Neural cell (in vitro differentiated cells): ENCODE results near the gene ENOX1. TPM values are rescaled to one million over a fixed set of nuclear protein-coding genes. Genes with fewer than 3 reads are reported as not detected.

Source experiments
- H2AFZ ChIP-seq: fragments of 200-600, 300-800 bp; sonication (generic), shearing (Covaris generic); 2 replicates; pipeline ENCODE4 v1.6.0; 2014; ENCODE audit warnings: low read depth, mild to moderate bottlenecking, antibody characterized with exemption, low read length, moderate library complexity
- H3F3A ChIP-seq: fragments of 200-600 bp; shearing (Covaris generic); 2 replicates; pipeline ENCODE4 v1.6.1; 2016; ENCODE audit warnings: mild to moderate bottlenecking, moderate library complexity, mixed read lengths, antibody characterized with exemption, low read length; ENCODE audit not compliant: insufficient read depth, poor library complexity, severe bottlenecking
- H3K27ac ChIP-seq: fragments of 200-600, 300-800 bp; sonication (generic), shearing (Covaris generic); 2 replicates; pipeline ENCODE4 v1.5.1; 2014; ENCODE audit warnings: mild to moderate bottlenecking, low read length, moderate library complexity
- H3K27me3 ChIP-seq: fragments of 300-800, 200-600 bp; sonication (generic), shearing (Covaris generic); 2 replicates; pipeline ENCODE4 v1.6.0; 2014; ENCODE audit warnings: mild to moderate bottlenecking, low read depth, low read length, moderate library complexity; ENCODE audit not compliant: insufficient read depth
- H3K36me3 ChIP-seq: fragments of 300-800, 200-600 bp; sonication (generic), shearing (Covaris generic); 2 replicates; pipeline ENCODE4 v1.5.1; 2014; ENCODE audit warnings: mild to moderate bottlenecking, antibody characterized with exemption, low read length, moderate library complexity; ENCODE audit not compliant: insufficient read depth
- H3K4me2 ChIP-seq: fragments of 300-800, 200-600 bp; sonication (generic), shearing (Covaris generic); 2 replicates; pipeline ENCODE4 v1.6.0; 2014; ENCODE audit warnings: mild to moderate bottlenecking, low read length
- H3K4me3 ChIP-seq: fragments of 300-800, 200-600 bp; sonication (generic), shearing (Covaris generic); 2 replicates; pipeline ENCODE4 v1.5.1; 2014; ENCODE audit warnings: mild to moderate bottlenecking, low read length, moderate library complexity
- H3K79me2 ChIP-seq: fragments of 200-600 bp; shearing (Covaris generic); replicated peaks from 2 replicates; pipeline ENCODE4 v1.6.0; 2014; ENCODE audit warnings: mild to moderate bottlenecking, low read length, moderate library complexity; ENCODE audit not compliant: insufficient read depth
- H3K9ac ChIP-seq: fragments of 300-800, 200-600 bp; sonication (generic), shearing (Covaris generic); 2 replicates; pipeline ENCODE4 v1.6.1; 2016; ENCODE audit warnings: mild to moderate bottlenecking, low read length, mixed read lengths
- H3K9me2 ChIP-seq: fragments of 200-600 bp; shearing (Covaris generic); 2 replicates; pipeline ENCODE4 v1.6.1; 2016; ENCODE audit warnings: mild to moderate bottlenecking, low read length, mixed read lengths; ENCODE audit not compliant: insufficient read depth
- H3K9me3 ChIP-seq: fragments of 200-600, 300-800 bp; sonication (generic), shearing (Covaris generic); 2 replicates; pipeline ENCODE4 v1.6.1; 2016; ENCODE audit warnings: mild to moderate bottlenecking, mixed run types, low read length, moderate library complexity, mixed read lengths
- H4K20me1 ChIP-seq: fragments of 200-600 bp; shearing (Covaris generic); 2 replicates; pipeline ENCODE4 v1.6.1; 2016; ENCODE audit warnings: mild to moderate bottlenecking, mixed run types; ENCODE audit not compliant: insufficient read depth
- CTCF ChIP-seq: fragments of 450-650 bp; IDR thresholded peaks from 2 replicates; pipeline ENCODE4 v1.5.1; 2014; ENCODE audit warnings: antibody characterized with exemption, mild to moderate bottlenecking, moderate library complexity; ENCODE audit not compliant: poor library complexity, severe bottlenecking
- EP300 ChIP-seq: fragments of 450-650 bp; conservative IDR thresholded peaks from 2 replicates; pipeline ENCODE4 v1.6.1; 2014; ENCODE audit warnings: antibody characterized with exemption, mild to moderate bottlenecking, moderate library complexity; ENCODE audit not compliant: poor library complexity, severe bottlenecking
- EZH2 ChIP-seq: fragments of 200-600, 300-800 bp; shearing (Covaris generic), sonication (generic); IDR thresholded peaks from 2 replicates; pipeline ENCODE4 v1.6.1; 2014; ENCODE audit warnings: antibody characterized with exemption, low read length, borderline replicate concordance, mild to moderate bottlenecking; ENCODE audit not compliant: insufficient read depth, poor library complexity, severe bottlenecking
- MXI1 ChIP-seq: fragments of 450-650 bp; conservative IDR thresholded peaks from 2 replicates; pipeline ENCODE4 v1.6.1; 2014; ENCODE audit warnings: antibody characterized with exemption, mild to moderate bottlenecking; ENCODE audit not compliant: poor library complexity, severe bottlenecking
- POLR2AphosphoS5 ChIP-seq: IDR thresholded peaks from 2 replicates; pipeline ENCODE4 v1.6.1; 2012
- RAD21 ChIP-seq: fragments of 450-650 bp; conservative IDR thresholded peaks from 2 replicates; pipeline ENCODE4 v1.6.1; 2014; ENCODE audit warnings: antibody characterized with exemption, mild to moderate bottlenecking, moderate library complexity
- REST ChIP-seq: IDR thresholded peaks from 2 replicates; pipeline ENCODE4 v1.6.1; 2012; ENCODE audit warnings: borderline replicate concordance
- SMC3 ChIP-seq: fragments of 450-650 bp; conservative IDR thresholded peaks from 2 replicates; pipeline ENCODE4 v1.6.1; 2014; ENCODE audit warnings: antibody characterized with exemption, mild to moderate bottlenecking, moderate library complexity; ENCODE audit not compliant: poor library complexity
- TAF1 ChIP-seq: IDR thresholded peaks from 2 replicates; pipeline ENCODE4 v1.6.1; 2012; ENCODE audit warnings: low read depth
- polyA plus RNA-seq: library from polyadenylated mRNA; depleted of rRNA; stranded (reverse); fragments of >200 nt; gene quantifications from 2 replicates; pipeline ENCODE4 v1.2.3, GENCODE V29; 2014

ENOX1 gene
- polyA plus RNA-seq, 1 donor from 2014 or later, result 42.6 TPM

GRCh38 chr13:43580280-43580679 lies 206.5 kb downstream of the ENOX1 start:
- H2AFZ ChIP-seq, result no peak overlapping the region
- no peaks in the 10 kb centered on the region for H4K20me1 ChIP-seq
- no peak overlapping the region for H3K4me2 ChIP-seq
- no peak overlapping the region for H3K27ac ChIP-seq
- no peak overlapping the region for H3K9ac ChIP-seq
- H3K4me3 ChIP-seq, result no peak overlapping the region
- no peaks in the 10 kb centered on the region for H3K9me3 ChIP-seq
- peaks cover 6% of the 10 kb centered on the region for H3K79me2 ChIP-seq
- TF ChIP-seq RAD21, result no peak
- TF ChIP-seq SMC3, result no peak
- TF ChIP-seq MXI1, result no peak
- no peak for TF ChIP-seq REST
- TF ChIP-seq EZH2, result no peak
- no peak for TF ChIP-seq EP300
- TF ChIP-seq POLR2AphosphoS5, result no peak
- TF ChIP-seq TAF1, result no peak
- TF ChIP-seq CTCF, result no peak
- no peaks in the 10 kb centered on the region for H3F3A ChIP-seq
- no peaks in the 10 kb centered on the region for H3K9me2 ChIP-seq
- no peaks in the 10 kb centered on the region for H3K36me3 ChIP-seq
- H3K27me3 ChIP-seq, result no peaks in the 10 kb centered on the region

GRCh38 chr13:43579321-43579720 lies 207.5 kb downstream of the ENOX1 start:
- Histone ChIP-seq H3K4me3 (no peak overlapping the region), H3K4me2 (no peak overlapping the region), H3K27ac (no peak overlapping the region), H2AFZ (no peak overlapping the region), H3F3A (no peaks in the 10 kb centered on the region), H4K20me1 (no peaks in the 10 kb centered on the region), H3K9ac (no peak overlapping the region), H3K79me2 (peaks cover 6% of the 10 kb centered on the region), H3K9me2 (no peaks in the 10 kb centered on the region), H3K27me3 (no peaks in the 10 kb centered on the region), H3K9me3 (no peaks in the 10 kb centered on the region), H3K36me3 (no peaks in the 10 kb centered on the region)
- TF ChIP-seq EZH2 (no peak), RAD21 (no peak), TAF1 (no peak), POLR2AphosphoS5 (no peak), MXI1 (no peak), CTCF (no peak)
